HG03460 (cell line): ENCODE results near the gene SSBP3.

ENCODE experiments used
- ATAC-seq: cut with Tn5 transposase; IDR thresholded peaks from one replicate; pipeline ENCODE4 v1.9.1; 2021; ENCODE audit not compliant: unreplicated experiment

SSBP3 gene

GRCh38 chr1:54335011-54335754, 71.0 kb downstream of the SSBP3 start:
- no peak for ATAC-seq

DNA sequence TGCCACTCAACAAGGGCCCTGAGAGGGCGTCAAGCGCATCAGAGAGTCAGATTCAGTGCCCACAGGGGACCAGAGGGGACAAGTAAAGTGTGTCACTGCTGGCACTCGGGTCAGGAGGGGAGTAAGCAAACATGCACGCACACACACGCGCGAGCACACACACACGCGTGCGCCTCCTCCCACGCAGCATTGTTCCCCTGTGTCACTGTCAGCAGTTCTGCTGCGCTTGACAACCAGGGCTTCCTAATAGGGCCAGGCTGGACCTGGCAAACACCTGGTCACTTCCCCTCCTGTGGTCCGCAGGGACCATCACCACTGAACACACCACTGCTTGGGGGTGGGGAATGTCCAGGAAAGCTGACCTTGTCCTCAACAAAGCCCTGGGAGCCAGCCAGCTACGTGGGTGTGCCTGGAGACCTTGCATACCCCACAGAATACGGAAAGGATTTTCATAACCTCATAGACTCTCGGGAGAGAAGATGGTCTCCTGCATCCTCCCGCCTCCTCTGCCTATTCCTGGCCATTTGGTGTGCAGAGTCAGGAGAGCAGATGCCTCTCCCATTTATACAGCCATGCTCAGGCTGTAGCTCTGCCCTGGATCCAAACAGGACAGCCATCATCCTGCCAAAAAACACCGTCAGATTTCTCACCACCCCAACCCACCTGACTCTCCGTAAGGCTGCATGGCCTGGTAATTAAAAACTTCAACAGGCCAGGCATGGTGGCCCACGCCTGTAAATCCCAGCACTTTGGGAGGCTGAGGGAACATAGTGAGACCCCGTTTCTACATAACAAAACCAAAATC, 73.2 kb downstream of the SSBP3 start:
- ATAC-seq = no peak

DNA sequence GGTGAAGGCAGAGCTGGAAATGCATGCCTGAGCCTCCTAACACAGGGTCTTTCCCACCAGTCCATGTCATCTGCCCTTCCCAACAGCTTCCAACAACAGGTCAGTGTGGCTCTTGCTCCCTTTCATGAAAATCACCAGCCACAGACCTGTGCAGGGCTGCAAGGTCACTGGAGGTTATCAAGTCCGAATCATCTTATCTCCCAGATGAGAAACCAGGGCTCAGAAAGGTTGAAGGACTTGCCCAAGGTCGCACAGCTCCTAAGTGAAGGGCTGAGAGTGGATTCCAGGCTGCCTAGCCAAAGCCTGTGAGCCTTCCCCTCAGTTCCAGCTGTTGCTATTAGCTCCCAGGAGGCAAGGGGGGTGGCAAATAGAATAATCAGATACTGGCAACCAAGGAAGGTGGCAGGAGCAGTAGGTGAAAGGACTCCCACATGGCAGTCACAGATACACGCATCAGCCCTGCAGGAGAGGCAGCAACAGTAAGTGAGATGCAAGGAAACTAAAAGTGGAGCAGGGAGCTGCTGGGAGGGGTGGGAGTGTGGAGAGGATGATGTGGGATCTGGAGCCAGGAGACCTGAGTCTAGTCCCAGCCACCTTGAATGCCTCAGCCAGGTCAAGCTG, 74.2 kb downstream of the SSBP3 start:
- ATAC-seq = no peak

DNA sequence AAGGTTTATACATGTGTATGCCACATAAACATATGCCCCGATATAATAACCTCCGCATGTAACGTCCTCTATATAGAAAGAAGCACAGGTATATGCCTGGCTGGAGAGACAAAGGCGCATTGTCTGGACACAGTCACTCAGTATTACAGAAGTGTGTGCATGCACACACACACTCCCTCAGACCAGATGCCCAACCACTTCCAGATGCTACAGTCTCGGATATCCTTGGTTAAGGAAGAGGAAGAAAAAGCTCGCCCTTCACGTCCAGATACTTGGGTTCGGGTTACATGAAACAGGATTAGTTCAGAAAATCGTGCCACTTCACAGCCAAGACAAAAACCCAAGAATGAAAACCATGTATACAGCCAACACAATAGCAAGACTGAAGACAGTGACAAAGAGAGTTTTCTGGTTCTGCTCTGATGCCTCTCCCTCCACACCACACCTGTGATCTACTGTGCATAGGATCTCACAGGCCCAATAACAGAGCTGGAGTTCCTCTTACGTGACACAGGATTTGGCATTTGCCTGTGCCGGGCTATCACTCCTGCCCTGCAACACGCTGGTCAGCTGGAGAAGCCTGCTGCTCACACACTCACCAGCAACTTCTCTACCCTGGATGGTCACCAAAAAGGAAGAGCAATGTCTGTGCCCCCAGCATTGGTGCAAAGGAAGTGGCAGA, 75.0 kb downstream of the SSBP3 start:
- ATAC-seq = no peak

GRCh38 chr1:54329312-54330003, 76.7 kb downstream of the SSBP3 start:
- no peak for ATAC-seq

DNA sequence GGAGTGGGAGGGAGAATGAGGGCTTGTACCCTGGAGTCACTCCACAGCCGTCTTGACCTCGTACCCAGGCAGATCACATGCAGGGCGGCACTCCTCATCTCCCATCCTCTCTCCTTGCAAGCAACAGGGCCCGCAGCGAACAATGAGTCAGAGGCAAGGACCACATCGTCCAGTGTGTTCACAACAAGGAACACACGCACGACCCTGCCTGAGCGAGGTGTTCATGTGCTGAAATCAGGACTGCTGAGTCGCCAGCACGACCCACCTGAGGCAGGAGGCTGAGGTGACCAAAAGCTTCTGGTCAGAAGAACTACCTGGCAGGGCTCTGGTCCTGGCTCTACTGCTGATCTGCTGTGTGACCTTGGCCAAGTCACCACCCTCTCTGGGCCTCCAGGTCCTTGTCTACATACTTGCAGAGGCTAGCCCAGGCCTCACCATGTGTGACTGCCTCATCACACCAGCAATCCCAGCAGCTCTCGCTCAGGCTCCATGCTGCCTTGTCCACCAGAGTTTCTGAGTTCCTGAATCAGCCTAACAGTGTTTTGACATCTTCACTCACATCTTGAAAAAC, 78.0 kb downstream of the SSBP3 start:
- ATAC-seq = no peak

- ATAC-seq = no peak
These were observed 78.7 kb downstream of the SSBP3 start for GRCh38 chr1:54327386-54328065.

DNA sequence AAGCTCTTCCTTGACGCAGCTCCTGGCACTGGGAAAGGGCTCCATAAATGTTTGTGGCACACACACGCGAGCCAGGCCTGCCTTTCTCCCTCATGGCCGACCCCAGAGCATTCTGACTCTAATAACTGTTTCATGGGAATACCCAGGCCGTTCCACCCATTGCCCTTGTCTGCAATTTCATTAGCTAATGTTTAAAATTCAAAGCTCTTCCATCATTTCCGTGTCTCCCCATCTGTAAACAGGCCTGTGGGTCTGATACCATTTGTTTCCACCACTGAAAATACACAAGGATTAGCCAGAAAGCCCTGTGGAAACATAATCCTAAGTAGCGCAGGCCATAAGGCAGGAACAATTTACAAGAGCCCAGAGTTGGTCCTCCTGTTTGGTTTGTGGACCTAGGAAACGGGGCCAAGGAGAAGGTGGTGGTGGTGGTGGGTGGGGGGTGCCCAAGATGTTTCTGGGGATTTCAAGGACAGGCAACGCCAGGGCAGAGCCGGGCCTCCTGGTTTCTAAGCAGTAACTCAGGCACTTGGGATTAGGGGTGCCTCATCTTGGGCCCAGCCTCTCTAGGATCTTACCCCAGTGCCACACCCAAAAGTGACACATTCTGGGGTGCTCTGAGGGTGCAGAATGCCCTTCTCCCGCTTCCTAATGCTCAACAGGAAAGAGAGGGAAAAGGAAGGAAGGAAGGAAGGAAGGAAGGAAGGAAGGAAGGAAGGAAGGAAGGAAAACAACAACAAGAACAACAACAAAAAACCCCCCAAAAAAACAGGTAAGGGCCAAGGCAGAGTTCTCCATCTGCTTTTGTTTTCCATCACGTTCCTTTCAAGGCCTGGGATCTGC, 79.4 kb downstream of the SSBP3 start:
- no peak for ATAC-seq

GRCh38 chr1:54325703-54326461, 80.3 kb downstream of the SSBP3 start:
- ATAC-seq = no peak

GRCh38 chr1:54325284-54325683, 80.9 kb downstream of the SSBP3 start:
- ATAC-seq = no peak

DNA sequence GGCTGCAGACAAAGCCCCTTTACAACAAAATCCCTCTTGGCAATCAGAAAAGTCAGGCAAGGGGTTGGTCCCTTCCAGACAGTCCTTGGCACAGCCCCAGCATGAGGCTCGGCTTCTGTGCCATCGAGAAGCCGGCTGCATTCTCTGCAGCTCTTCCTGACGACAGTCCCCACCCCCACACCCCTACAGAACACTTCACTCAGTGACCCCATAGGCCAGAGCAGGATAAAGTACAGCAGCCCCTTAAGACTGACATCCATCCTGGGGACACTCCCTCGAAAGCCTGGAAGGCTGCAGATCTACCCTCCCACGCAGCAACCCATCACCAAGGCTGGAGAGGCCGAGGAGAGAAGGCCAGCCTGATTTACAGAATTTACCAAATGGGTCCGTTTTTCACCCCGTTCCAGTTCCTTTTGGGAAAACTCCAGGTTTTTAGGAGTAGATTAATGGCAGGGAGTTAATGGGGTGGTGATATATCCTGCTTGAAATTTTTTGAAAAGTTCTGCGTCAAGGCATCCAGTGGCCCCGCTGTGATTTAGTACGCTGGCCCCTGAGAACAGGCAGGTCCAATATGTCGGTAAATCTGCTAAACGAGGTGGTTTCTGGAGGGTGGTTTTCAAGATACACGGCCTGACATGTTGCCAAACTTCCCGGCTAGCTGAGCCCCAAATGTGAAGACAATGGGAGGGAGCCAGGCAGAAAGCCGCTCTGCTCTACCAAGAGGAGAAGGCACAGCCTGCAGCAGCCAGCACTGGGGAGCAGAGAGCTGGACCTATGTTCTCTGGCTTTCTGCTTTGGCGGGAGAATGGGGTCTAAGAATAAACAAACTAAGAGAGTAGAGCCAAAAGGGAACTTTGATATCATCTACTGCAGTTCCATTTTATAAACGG, 81.7 kb downstream of the SSBP3 start:
- no peak for ATAC-seq

DNA sequence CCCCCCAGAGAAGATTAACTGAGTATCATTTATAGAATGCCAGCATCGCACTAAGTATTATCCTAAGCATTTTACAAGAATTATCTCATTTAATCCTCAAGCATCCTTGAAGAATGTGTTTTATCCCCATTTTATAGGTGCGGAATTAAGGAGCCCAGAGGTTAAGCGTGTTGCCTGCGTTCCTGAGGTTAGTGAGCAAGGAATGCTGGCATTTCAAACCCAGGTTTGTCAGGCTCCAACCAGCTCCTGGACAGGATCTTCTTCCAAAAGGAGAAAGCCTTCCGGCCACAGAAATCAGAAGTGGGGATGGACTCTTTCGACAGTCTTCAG, 82.3 kb downstream of the SSBP3 start:
- no peak for ATAC-seq

DNA sequence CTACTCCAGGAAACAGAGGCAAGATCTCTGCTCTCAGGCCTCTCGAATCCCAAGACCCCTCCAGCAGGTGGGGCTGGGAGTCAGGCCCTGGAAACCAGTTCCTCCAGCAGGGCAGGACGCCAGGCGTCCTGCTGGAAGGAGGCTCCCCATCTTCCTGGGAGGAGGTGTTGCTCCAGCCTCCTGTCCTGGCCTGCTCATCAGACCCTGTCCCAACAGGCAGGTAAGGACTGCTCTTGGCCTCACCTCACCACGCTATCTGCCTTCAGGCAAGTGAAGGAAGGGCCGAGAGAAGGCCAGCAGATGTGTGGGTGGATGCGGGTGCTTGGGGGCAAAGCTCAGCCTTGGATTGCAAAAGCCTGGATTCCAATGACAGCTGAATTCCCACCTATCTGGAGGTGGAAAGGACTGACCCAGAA, 82.9 kb downstream of the SSBP3 start:
- no peak for ATAC-seq

GRCh38 chr1:54318246-54318814, 87.9 kb downstream of the SSBP3 start:
- no peak for ATAC-seq

- ATAC-seq = no peak
These were observed 89.1 kb downstream of the SSBP3 start for GRCh38 chr1:54317084-54317483.

- ATAC-seq = no peak
These were observed 91.1 kb downstream of the SSBP3 start for GRCh38 chr1:54315099-54315498.

GRCh38 chr1:54314696-54315095, 91.5 kb downstream of the SSBP3 start:
- no peak for ATAC-seq
